Esophagus squamous epithelium (tissue), 4 donors: Measurements from ENCODE around the gene CSRNP3.

Source experiments
- POLR2A ChIP-seq, 4 donors: fragments of 450-650 bp; IDR thresholded peaks; one replicate each; pipeline ENCODE4 v1.6.1; 2017; ENCODE audit warnings: antibody characterized with exemption in 4 of 4, mild to moderate bottlenecking in 4 of 4, moderate library complexity in 3 of 4
- TF ChIP-seq, protein P1 (sequence below), 6 experiments: fragments of 450-650 bp in 4 of 6; fragments of 200-600 bp in 2 of 6; sonication (generic) in 2 of 6; IDR thresholded peaks; one replicate each; pipeline ENCODE4 v1.5.1; 2016 to 2019; ENCODE audit warnings: antibody characterized with exemption in 6 of 6, mild to moderate bottlenecking in 4 of 6, moderate library complexity in 4 of 6

DNA sequence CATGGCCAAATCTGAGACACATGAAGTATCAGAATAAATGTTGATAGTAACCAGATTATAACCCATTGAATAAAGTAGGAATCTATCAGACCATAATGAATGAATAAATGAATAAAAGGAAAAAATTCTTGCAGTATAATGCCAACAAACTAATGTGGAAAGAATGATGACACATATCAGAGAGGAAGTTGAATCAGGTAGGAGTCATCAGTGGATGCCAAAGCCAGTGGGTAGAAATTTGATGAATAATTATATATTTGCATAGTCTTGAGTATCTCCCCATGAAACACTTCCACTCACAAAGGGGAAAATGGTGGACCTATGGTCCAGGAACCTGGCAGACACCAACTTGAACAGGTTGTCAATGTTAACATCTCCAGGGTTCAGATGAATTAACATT, 255.9 kb downstream of the CSRNP3 start:
- TF ChIP-seq, protein P1, sequence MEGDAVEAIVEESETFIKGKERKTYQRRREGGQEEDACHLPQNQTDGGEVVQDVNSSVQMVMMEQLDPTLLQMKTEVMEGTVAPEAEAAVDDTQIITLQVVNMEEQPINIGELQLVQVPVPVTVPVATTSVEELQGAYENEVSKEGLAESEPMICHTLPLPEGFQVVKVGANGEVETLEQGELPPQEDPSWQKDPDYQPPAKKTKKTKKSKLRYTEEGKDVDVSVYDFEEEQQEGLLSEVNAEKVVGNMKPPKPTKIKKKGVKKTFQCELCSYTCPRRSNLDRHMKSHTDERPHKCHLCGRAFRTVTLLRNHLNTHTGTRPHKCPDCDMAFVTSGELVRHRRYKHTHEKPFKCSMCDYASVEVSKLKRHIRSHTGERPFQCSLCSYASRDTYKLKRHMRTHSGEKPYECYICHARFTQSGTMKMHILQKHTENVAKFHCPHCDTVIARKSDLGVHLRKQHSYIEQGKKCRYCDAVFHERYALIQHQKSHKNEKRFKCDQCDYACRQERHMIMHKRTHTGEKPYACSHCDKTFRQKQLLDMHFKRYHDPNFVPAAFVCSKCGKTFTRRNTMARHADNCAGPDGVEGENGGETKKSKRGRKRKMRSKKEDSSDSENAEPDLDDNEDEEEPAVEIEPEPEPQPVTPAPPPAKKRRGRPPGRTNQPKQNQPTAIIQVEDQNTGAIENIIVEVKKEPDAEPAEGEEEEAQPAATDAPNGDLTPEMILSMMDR (IDR thresholded peaks at IDR 0.05): no peak
- no peak for TF ChIP-seq POLR2A (IDR thresholded peaks at IDR 0.05)
